DND-41 (cell line): ENCODE measurements around the gene MACROD2.
A peak's percentile ranks its signal among the peaks of the same experiment; 100 is the strongest.

Experiments used
- ATAC-seq: fragments of 200-7000 bp; cut with Tn5 transposase; 3 replicates; pipeline ENCODE4 v1.9.1; 2021; ENCODE audit warnings: low read depth; ENCODE audit not compliant: insufficient read depth
- DNase-seq: peaks from one replicate; pipeline ENCODE4 v3.0.0-alpha.2; 2020
- H2AFZ ChIP-seq: 2 replicates; pipeline ENCODE4 v1.6.0; 2012; ENCODE audit warnings: low read depth, low read length
- H3K27ac ChIP-seq: 2 replicates; pipeline ENCODE4 v1.5.1; 2012; ENCODE audit warnings: low read length, inconsistent platforms
- H3K27me3 ChIP-seq: fragments of 200-600 bp; sonication (generic); 2 replicates; pipeline ENCODE4 v1.6.0; 2012; ENCODE audit warnings: low read length, mild to moderate bottlenecking, inconsistent platforms; ENCODE audit not compliant: insufficient read depth, poor library complexity
- H3K36me3 ChIP-seq: 2 replicates; pipeline ENCODE4 v1.5.1; 2012; ENCODE audit warnings: low read length, inconsistent platforms; ENCODE audit not compliant: insufficient read depth
- H3K4me1 ChIP-seq: 2 replicates; pipeline ENCODE4 v1.5.1; 2012; ENCODE audit warnings: mild to moderate bottlenecking, low read length; ENCODE audit not compliant: insufficient read depth
- H3K4me2 ChIP-seq: 2 replicates; pipeline ENCODE4 v1.6.0; 2012; ENCODE audit warnings: mild to moderate bottlenecking, moderate library complexity, low read length, inconsistent platforms; ENCODE audit not compliant: insufficient read depth
- H3K4me3 ChIP-seq, 2 experiments: fragments of 200-600 bp in 1 of 2; shearing (Covaris generic) in 1 of 2; 2 replicates each; pipeline ENCODE4 v1.5.1; 2012 to 2016; ENCODE audit warnings: inconsistent platforms in 2 of 2, low read length in 2 of 2, mild to moderate bottlenecking in 2 of 2, low read depth in 1 of 2, moderate library complexity in 1 of 2
- H3K79me2 ChIP-seq: 2 replicates; pipeline ENCODE4 v1.6.0; 2012; ENCODE audit warnings: low read length, inconsistent platforms; ENCODE audit not compliant: insufficient read depth
- H3K9ac ChIP-seq: 2 replicates; pipeline ENCODE4 v1.6.0; 2012; ENCODE audit warnings: low read depth, mild to moderate bottlenecking, inconsistent platforms, low read length, moderate library complexity
- H3K9me3 ChIP-seq: 2 replicates; pipeline ENCODE4 v1.5.1; 2012; ENCODE audit warnings: low read length, moderate library complexity, mild to moderate bottlenecking, inconsistent platforms; ENCODE audit not compliant: insufficient read depth, severe bottlenecking
- H4K20me1 ChIP-seq: 2 replicates; pipeline ENCODE4 v1.6.0; 2012; ENCODE audit warnings: low read length; ENCODE audit not compliant: insufficient read depth
- EZH2 ChIP-seq: IDR thresholded peaks from 3 replicates; pipeline ENCODE4 v1.6.1; 2012; ENCODE audit warnings: borderline replicate concordance, low read depth, mild to moderate bottlenecking, moderate library complexity, low read length, inconsistent platforms; ENCODE audit not compliant: severe bottlenecking
- TF ChIP-seq, protein P1 (sequence below): IDR thresholded peaks from 2 replicates; pipeline ENCODE4 v1.5.1; 2012; ENCODE audit warnings: borderline replicate concordance, low read length, moderate library complexity, mild to moderate bottlenecking; ENCODE audit not compliant: poor library complexity, severe bottlenecking; ENCODE audit errors: extremely low read depth

Gene MACROD2

DNA sequence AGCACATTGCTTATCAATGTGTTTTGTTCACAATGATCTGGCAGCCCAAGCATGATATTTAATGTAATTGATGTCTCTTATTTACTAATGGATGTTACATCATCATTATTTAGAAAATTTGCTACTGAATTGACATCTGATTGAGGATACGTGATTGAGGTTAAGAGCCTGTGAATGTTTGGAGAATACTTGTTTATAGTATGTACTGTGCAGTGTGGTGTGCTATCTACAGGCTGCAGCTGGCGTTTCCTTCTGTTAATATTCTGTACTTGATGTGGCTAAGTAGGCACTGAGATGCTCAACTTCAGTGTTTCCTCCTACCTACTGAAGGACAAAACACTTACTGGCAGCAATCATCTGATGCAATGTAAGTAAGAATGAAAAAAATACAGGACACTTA lies 1051.7 kb downstream of the MACROD2 start:
- H3K4me2 ChIP-seq, result peak overlapping the region; percentile 55
- H3K36me3 ChIP-seq, result no peaks in the 10 kb centered on the region
- no peaks in the 10 kb centered on the region for H3K9me3 ChIP-seq
- peak; percentile 98 for ATAC-seq
- peak overlapping the region; percentile 31 for H2AFZ ChIP-seq
- peak; percentile 82 for DNase-seq
- H3K79me2 ChIP-seq, result no peaks in the 10 kb centered on the region
- H3K9ac ChIP-seq, result peak overlapping the region; percentile 55
- peak overlapping the region; percentile 99 for H3K27ac ChIP-seq
- H4K20me1 ChIP-seq, result no peaks in the 10 kb centered on the region
- peaks cover 67% of the 10 kb centered on the region for H3K4me1 ChIP-seq
- no peak overlapping the region for H3K4me3 ChIP-seq
- TF ChIP-seq, protein P1, sequence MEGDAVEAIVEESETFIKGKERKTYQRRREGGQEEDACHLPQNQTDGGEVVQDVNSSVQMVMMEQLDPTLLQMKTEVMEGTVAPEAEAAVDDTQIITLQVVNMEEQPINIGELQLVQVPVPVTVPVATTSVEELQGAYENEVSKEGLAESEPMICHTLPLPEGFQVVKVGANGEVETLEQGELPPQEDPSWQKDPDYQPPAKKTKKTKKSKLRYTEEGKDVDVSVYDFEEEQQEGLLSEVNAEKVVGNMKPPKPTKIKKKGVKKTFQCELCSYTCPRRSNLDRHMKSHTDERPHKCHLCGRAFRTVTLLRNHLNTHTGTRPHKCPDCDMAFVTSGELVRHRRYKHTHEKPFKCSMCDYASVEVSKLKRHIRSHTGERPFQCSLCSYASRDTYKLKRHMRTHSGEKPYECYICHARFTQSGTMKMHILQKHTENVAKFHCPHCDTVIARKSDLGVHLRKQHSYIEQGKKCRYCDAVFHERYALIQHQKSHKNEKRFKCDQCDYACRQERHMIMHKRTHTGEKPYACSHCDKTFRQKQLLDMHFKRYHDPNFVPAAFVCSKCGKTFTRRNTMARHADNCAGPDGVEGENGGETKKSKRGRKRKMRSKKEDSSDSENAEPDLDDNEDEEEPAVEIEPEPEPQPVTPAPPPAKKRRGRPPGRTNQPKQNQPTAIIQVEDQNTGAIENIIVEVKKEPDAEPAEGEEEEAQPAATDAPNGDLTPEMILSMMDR, result peak; percentile 48
- TF ChIP-seq EZH2, result no peak
- no peaks in the 10 kb centered on the region for H3K27me3 ChIP-seq

DNA sequence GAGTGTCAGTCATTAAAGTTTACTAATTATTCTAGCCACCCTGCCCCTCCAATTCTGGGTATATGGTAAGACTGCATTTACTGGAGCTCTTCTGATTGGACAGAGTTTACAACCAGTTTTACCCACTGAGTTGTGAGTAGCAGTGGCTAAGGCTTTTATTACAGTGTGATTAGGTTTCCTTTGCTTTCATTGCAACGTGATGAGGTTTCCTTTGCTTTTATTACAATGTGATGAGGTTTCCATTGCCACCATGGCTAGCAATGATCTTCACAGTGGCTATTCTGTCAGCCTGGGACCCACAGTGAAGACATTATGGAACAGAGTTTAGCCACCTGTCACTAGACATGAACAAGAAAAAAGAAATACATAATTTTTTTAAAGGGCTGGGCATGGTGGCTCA lies 1052.3 kb downstream of the MACROD2 start:
- Histone ChIP-seq H3K9me3 (no peaks in the 10 kb centered on the region), H3K36me3 (no peaks in the 10 kb centered on the region), H3K4me2 (peak overlapping the region; percentile 55), H2AFZ (peak overlapping the region; percentile 56), H3K27ac (peak overlapping the region; percentile 99), H3K79me2 (no peaks in the 10 kb centered on the region), H4K20me1 (no peaks in the 10 kb centered on the region), H3K9ac (peak overlapping the region; percentile 55), H3K27me3 (no peaks in the 10 kb centered on the region), H3K4me3 (peak overlapping the region in 1 of 2 experiments; percentile 40; a peak in 2 of 4 replicates), H3K4me1 (peaks cover 67% of the 10 kb centered on the region)
- ATAC-seq (peak; percentile 70), DNase-seq (peak; percentile 50)
- TF ChIP-seq EZH2, result no peak
- TF ChIP-seq, protein P1, result no peak

DNA sequence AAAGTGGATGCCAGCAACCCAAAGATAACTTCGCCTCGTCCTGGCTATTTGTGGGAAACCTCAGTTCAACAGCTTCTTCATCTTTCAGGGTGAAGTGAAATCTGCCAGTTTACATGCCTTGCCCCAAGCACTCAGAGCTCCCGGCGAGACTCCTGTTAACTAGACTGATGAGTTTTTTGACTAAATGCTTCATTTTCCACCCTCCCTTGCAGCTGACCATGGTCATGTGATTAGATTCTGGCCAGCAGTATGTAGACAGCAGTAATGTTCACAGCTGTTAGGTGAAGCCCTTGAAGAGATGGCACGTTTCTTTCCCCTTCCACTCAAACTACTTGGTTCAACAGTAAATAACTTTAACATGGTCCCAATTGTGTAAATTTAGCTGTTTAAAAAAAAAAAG lies 1060.9 kb downstream of the MACROD2 start:
- Histone ChIP-seq H4K20me1 (no peaks in the 10 kb centered on the region), H3K4me1 (no peaks in the 10 kb centered on the region), H3K4me2 (no peak overlapping the region), H3K27me3 (no peaks in the 10 kb centered on the region), H3K9ac (no peak overlapping the region), H3K27ac (no peak overlapping the region), H3K79me2 (no peaks in the 10 kb centered on the region), H3K9me3 (peaks cover 9% of the 10 kb centered on the region), H3K36me3 (no peaks in the 10 kb centered on the region; the same call in 1 of the 2 replicates), H3K4me3 (no peak overlapping the region), H2AFZ (no peak overlapping the region)
- DNase-seq (no peak), ATAC-seq (0 out of 3 replicates have a peak, but pooled peaks have one; percentile 17)
- TF ChIP-seq EZH2, result no peak
- TF ChIP-seq, protein P1, result no peak
